Caco-2 (cell line): Measurements from ENCODE around the gene ITGB1BP1. TPM values are rescaled to one million over a fixed set of nuclear protein-coding genes. Genes with fewer than 3 reads are reported as not detected.

Experiments
- BruUV-seq: library from RNA; stranded (reverse); fragments of 400-500 nt; replicated peaks from 2 replicates; lab custom pipeline; 2021; lab: Mats Ljungman, UMichigan
- CTCF ChIA-PET: fragments of 300-600 bp; sonication (Branson Sonifier 250); formaldehyde crosslinking; loops from one replicate; lab custom pipeline; 2022; ENCODE audit warnings: antibody characterized with exemption; lab: Charles Lee
- POLR2A ChIA-PET: fragments of 300-600 bp; sonication (Branson Sonifier 250); formaldehyde crosslinking; loops from one replicate; lab custom pipeline; 2022; ENCODE audit warnings: antibody characterized with exemption; lab: Charles Lee
- DNase-seq, 2 experiments: peaks; one replicate each; pipeline versions ENCODE4 v3.0.0 to v3.0.0-alpha.2; 2020 to 2022
- H3K27me3 ChIP-seq: replicated peaks from 2 replicates; pipeline ENCODE4 v1.6.0; 2011; ENCODE audit warnings: low read length; ENCODE audit not compliant: control insufficient read depth, insufficient read depth
- H3K36me3 ChIP-seq: 2 replicates; pipeline ENCODE4 v1.5.1; 2011; ENCODE audit warnings: low read length; ENCODE audit not compliant: control insufficient read depth, insufficient read depth
- H3K4me1 ChIP-seq: fragments of 250-450 bp; sonication (Bioruptor Pico); 2 replicates; pipeline ENCODE4 v1.5.1; 2020; ENCODE audit warnings: mild to moderate bottlenecking
- H3K4me3 ChIP-seq: 2 replicates; pipeline ENCODE4 v1.5.1; 2011; ENCODE audit warnings: low read depth, mild to moderate bottlenecking, control low read depth, low read length
- H3K9me3 ChIP-seq: fragments of 250-450 bp; sonication (Bioruptor Pico); 2 replicates; pipeline ENCODE4 v1.5.1; 2020; ENCODE audit warnings: mild to moderate bottlenecking, moderate library complexity
- H3K27ac Mint-ChIP-seq: one replicate; pipeline ENCODE4 v1.8.0; 2022; ENCODE audit warnings: mixed read lengths; ENCODE audit not compliant: unreplicated experiment
- H3K27me3 Mint-ChIP-seq: one replicate; pipeline ENCODE4 v1.8.0; 2022; ENCODE audit warnings: mixed read lengths; ENCODE audit not compliant: insufficient read depth, unreplicated experiment
- H3K36me3 Mint-ChIP-seq: one replicate; pipeline ENCODE4 v1.8.0; 2022; ENCODE audit warnings: mild to moderate bottlenecking, mixed read lengths; ENCODE audit not compliant: insufficient read depth, unreplicated experiment
- H3K4me1 Mint-ChIP-seq: one replicate; pipeline ENCODE4 v1.8.0; 2022; ENCODE audit warnings: low read depth, mixed read lengths; ENCODE audit not compliant: unreplicated experiment
- H3K4me3 Mint-ChIP-seq: one replicate; pipeline ENCODE4 v1.8.0; 2022; ENCODE audit warnings: mild to moderate bottlenecking, moderate library complexity, mixed read lengths; ENCODE audit not compliant: unreplicated experiment
- H3K9me3 Mint-ChIP-seq: one replicate; pipeline ENCODE4 v1.8.0; 2022; ENCODE audit warnings: mixed read lengths; ENCODE audit not compliant: unreplicated experiment
- CTCF ChIP-seq, 2 experiments: fragments of 200-600 bp in 1 of 2; IDR thresholded peaks; 1 replicate in 1 of 2; 2 replicates in 1 of 2; pipeline versions ENCODE4 v1.5.1 to v1.8.0; 2011 to 2022; ENCODE audit warnings: antibody characterized with exemption in 1 of 2, control low read depth in 1 of 2, inconsistent platforms in 1 of 2, low read depth in 1 of 2, low read length in 1 of 2, mild to moderate bottlenecking in 1 of 2, moderate library complexity in 1 of 2; ENCODE audit not compliant: insufficient read depth in 1 of 2, severe bottlenecking in 1 of 2, unreplicated experiment in 1 of 2
- intact Hi-C: fragments of 100-400 bp; cut with micrococcal nuclease; formaldehyde crosslinking; loops from one replicate; pipeline ENCODE4 v1.10.0; 2022; ENCODE audit not compliant: unreplicated experiment
- total RNA-seq: library from RNA; stranded (reverse); gene quantifications from 2 replicates; pipeline ENCODE4 v1.2.3, GENCODE V29; 2022

Gene ITGB1BP1
- total RNA-seq, 1 experiment from 2014 or later: 82.4 TPM

GRCh38 chr2:9467687-9468086 is 44.4 kb upstream of the ITGB1BP1 start:
- H3K36me3 ChIP-seq: peaks cover 2% of the 10 kb centered on the region
- Mint-ChIP-seq H3K4me1 (no peaks in the 10 kb centered on the region), H3K9me3 (no peaks in the 10 kb centered on the region), H3K4me3 (no peak overlapping the region), H3K27ac (no peak overlapping the region), H3K27me3 (no peaks in the 10 kb centered on the region), H3K36me3 (peaks cover 51% of the 10 kb centered on the region)
- TF ChIP-seq CTCF (IDR thresholded peaks at IDR 0.05; ENCODE audit: insufficient read depth in 1 of 2, low read depth in 1 of 2, low read length in 1 of 2, severe bottlenecking in 1 of 2, unreplicated experiment in 1 of 2): no peak
- CTCF ChIA-PET: no interaction called here
- H3K4me3 ChIP-seq: no peak overlapping the region
- H3K9me3 ChIP-seq: no peaks in the 10 kb centered on the region
- no peaks in the 10 kb centered on the region for H3K4me1 ChIP-seq
- intact Hi-C loops: no loop called here
- H3K27me3 ChIP-seq: no peaks in the 10 kb centered on the region
- POLR2A ChIA-PET: no interaction called here
- BruUV-seq: no TSS peak
- no peak for DNase-seq

GRCh38 chr2:9466147-9466683 is 42.9 kb upstream of the ITGB1BP1 start:
- Mint-ChIP-seq H3K36me3 (peaks cover 43% of the 10 kb centered on the region), H3K4me3 (no peak overlapping the region), H3K27me3 (no peaks in the 10 kb centered on the region), H3K4me1 (no peaks in the 10 kb centered on the region), H3K27ac (no peak overlapping the region), H3K9me3 (no peaks in the 10 kb centered on the region)
- no peak for DNase-seq
- Histone ChIP-seq H3K4me1 (no peaks in the 10 kb centered on the region), H3K27me3 (no peaks in the 10 kb centered on the region), H3K9me3 (no peaks in the 10 kb centered on the region), H3K4me3 (no peak overlapping the region), H3K36me3 (no peaks in the 10 kb centered on the region; the same call in 1 of the 2 replicates)
- CTCF ChIA-PET: no interaction called here
- no peak for TF ChIP-seq CTCF (IDR thresholded peaks at IDR 0.05; ENCODE audit: insufficient read depth in 1 of 2, low read depth in 1 of 2, low read length in 1 of 2, severe bottlenecking in 1 of 2, unreplicated experiment in 1 of 2)
- POLR2A ChIA-PET: no interaction called here
- BruUV-seq: no TSS peak
- intact Hi-C loops: no loop called here

- Mint-ChIP-seq H3K27me3 (no peaks in the 10 kb centered on the region), H3K36me3 (peaks cover 44% of the 10 kb centered on the region), H3K4me1 (no peaks in the 10 kb centered on the region), H3K9me3 (no peaks in the 10 kb centered on the region), H3K4me3 (no peak overlapping the region), H3K27ac (no peak overlapping the region)
- H3K4me3 ChIP-seq: no peak overlapping the region
- no peaks in the 10 kb centered on the region for H3K27me3 ChIP-seq
- ChIA-PET CTCF (interaction anchor here (0.7 kb wide), 1 partner anchor 10 kb away, joined by 3 read pairs; no protein-coding TSS in a partner anchor), POLR2A (no interaction called here)
- H3K9me3 ChIP-seq: no peaks in the 10 kb centered on the region
- H3K4me1 ChIP-seq: no peaks in the 10 kb centered on the region
- H3K36me3 ChIP-seq: no peaks in the 10 kb centered on the region; the same call in 1 of the 2 replicates
- no peak for DNase-seq
- TF ChIP-seq CTCF (IDR thresholded peaks at IDR 0.05; ENCODE audit: insufficient read depth in 1 of 2, low read depth in 1 of 2, low read length in 1 of 2, severe bottlenecking in 1 of 2, unreplicated experiment in 1 of 2): no peak
- no TSS peak for BruUV-seq
- intact Hi-C loops: no loop called here
These were observed 41.8 kb upstream of the ITGB1BP1 start for GRCh38 chr2:9465170-9465569.
